Progenitor cell of endocrine pancreas (in vitro differentiated cells): Measurements from ENCODE around the gene OR52A1. TPM values are rescaled to one million over a fixed set of nuclear protein-coding genes. Genes with fewer than 3 reads are reported as not detected.

ENCODE experiments used
- DNase-seq: peaks from one replicate; pipeline ENCODE4 v3.0.0; 2021; ENCODE audit warnings: low spot score; ENCODE audit not compliant: unreplicated experiment
- H3K27ac Mint-ChIP-seq: 2 replicates; pipeline ENCODE4 v1.8.0; 2021; ENCODE audit warnings: mild to moderate bottlenecking, moderate library complexity, mixed read lengths
- H3K27me3 Mint-ChIP-seq: 2 replicates; pipeline ENCODE4 v1.8.0; 2021; ENCODE audit warnings: mixed read lengths
- H3K36me3 Mint-ChIP-seq: 2 replicates; pipeline ENCODE4 v1.8.0; 2022; ENCODE audit warnings: mixed read lengths; ENCODE audit not compliant: insufficient read depth
- H3K4me1 Mint-ChIP-seq: 2 replicates; pipeline ENCODE4 v1.8.0; 2021; ENCODE audit warnings: low read depth, mixed read lengths
- H3K4me3 Mint-ChIP-seq: 2 replicates; pipeline ENCODE4 v1.8.0; 2021; ENCODE audit warnings: low read depth, mild to moderate bottlenecking, moderate library complexity, mixed read lengths
- H3K9me3 Mint-ChIP-seq: 2 replicates; pipeline ENCODE4 v1.8.0; 2021; ENCODE audit warnings: low read depth, mixed read lengths
- CTCF ChIP-seq: fragments of 200-600 bp; sonication (generic); IDR thresholded peaks from one replicate; pipeline ENCODE4 v1.5.0; 2021; ENCODE audit warnings: antibody characterized with exemption, mild to moderate bottlenecking; ENCODE audit not compliant: unreplicated experiment
- total RNA-seq: library from RNA; stranded (reverse); gene quantifications from 2 replicates; pipeline ENCODE4 v1.2.1, GENCODE V29; 2021

OR52A1 gene
- total RNA-seq, 1 donor from 2014 or later, result not detected

GRCh38 chr11:5117588-5117987 is 37.0 kb downstream of the OR52A1 start:
- H3K4me3 Mint-ChIP-seq, result no peak overlapping the region
- H3K27ac Mint-ChIP-seq, result no peak overlapping the region
- DNase-seq, result no peak
- no peaks in the 10 kb centered on the region for H3K36me3 Mint-ChIP-seq
- no peaks in the 10 kb centered on the region for H3K4me1 Mint-ChIP-seq
- H3K27me3 Mint-ChIP-seq, result peaks cover 16% of the 10 kb centered on the region
- peaks cover 4% of the 10 kb centered on the region for H3K9me3 Mint-ChIP-seq
- TF ChIP-seq CTCF, result no peak

DNA sequence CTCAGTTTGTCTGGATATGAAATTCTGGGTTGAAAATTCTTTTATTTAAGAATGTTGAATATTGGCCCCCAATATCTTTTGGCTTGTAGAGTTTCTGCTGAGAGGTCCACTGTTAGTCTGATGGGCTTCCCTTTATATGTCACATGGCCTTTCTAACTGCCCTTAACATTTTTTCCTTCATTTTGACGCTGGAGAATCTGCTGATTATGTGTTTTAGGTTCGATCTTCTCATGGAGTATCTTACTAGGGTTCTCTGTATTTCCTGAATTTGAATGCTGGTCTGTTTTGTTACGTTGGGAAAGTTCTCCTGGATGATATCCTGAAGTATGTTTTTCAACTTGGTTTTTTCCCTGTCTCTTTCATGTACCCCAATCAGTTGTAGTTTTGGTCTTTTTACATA is 39.2 kb downstream of the OR52A1 start:
- peaks cover 4% of the 10 kb centered on the region for H3K9me3 Mint-ChIP-seq
- H3K4me3 Mint-ChIP-seq, result no peak overlapping the region
- H3K4me1 Mint-ChIP-seq, result no peaks in the 10 kb centered on the region
- H3K27me3 Mint-ChIP-seq, result peaks cover 28% of the 10 kb centered on the region
- no peaks in the 10 kb centered on the region for H3K36me3 Mint-ChIP-seq
- no peak overlapping the region for H3K27ac Mint-ChIP-seq
- TF ChIP-seq CTCF, result no peak
- no peak for DNase-seq

GRCh38 chr11:5107285-5107684 is 47.3 kb downstream of the OR52A1 start:
- peaks cover 9% of the 10 kb centered on the region for H3K27me3 Mint-ChIP-seq
- H3K4me1 Mint-ChIP-seq, result no peaks in the 10 kb centered on the region
- no peak overlapping the region for H3K4me3 Mint-ChIP-seq
- H3K36me3 Mint-ChIP-seq, result no peaks in the 10 kb centered on the region
- H3K27ac Mint-ChIP-seq, result no peak overlapping the region
- DNase-seq, result no peak
- no peaks in the 10 kb centered on the region for H3K9me3 Mint-ChIP-seq
- no peak for TF ChIP-seq CTCF

DNA sequence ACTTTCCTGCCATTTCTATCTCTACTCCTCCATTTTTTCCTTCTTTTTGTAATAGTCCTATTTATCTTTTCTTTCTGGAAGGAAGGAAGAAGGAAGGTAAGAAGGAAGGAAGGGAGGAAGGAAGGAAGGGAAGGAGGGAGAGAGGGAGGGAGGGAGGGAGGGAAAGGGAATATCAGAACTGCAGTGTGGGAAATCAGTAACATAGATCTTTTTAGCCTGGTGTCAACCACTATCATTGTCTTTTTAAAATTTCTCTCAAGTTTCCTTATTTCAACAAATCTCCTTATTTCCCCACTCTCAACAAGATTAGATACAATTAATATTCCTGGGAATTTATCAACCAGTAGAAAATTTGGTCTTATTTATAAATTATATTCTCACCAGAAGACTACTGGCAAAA is 51.5 kb downstream of the OR52A1 start:
- H3K4me1 Mint-ChIP-seq, result no peaks in the 10 kb centered on the region
- no peak overlapping the region for H3K27ac Mint-ChIP-seq
- H3K27me3 Mint-ChIP-seq, result peaks cover 3% of the 10 kb centered on the region
- TF ChIP-seq CTCF, result no peak
- no peak overlapping the region for H3K4me3 Mint-ChIP-seq
- no peaks in the 10 kb centered on the region for H3K36me3 Mint-ChIP-seq
- H3K9me3 Mint-ChIP-seq, result no peaks in the 10 kb centered on the region
- DNase-seq, result no peak

GRCh38 chr11:5102246-5102645 is 52.3 kb downstream of the OR52A1 start:
- DNase-seq, result no peak
- no peaks in the 10 kb centered on the region for H3K9me3 Mint-ChIP-seq
- H3K36me3 Mint-ChIP-seq, result no peaks in the 10 kb centered on the region
- TF ChIP-seq CTCF, result no peak
- H3K4me3 Mint-ChIP-seq, result no peak overlapping the region
- no peaks in the 10 kb centered on the region for H3K4me1 Mint-ChIP-seq
- H3K27ac Mint-ChIP-seq, result no peak overlapping the region
- peaks cover 3% of the 10 kb centered on the region for H3K27me3 Mint-ChIP-seq
